ENCODE results near the gene EYA4.

EYA4 gene

DNA sequence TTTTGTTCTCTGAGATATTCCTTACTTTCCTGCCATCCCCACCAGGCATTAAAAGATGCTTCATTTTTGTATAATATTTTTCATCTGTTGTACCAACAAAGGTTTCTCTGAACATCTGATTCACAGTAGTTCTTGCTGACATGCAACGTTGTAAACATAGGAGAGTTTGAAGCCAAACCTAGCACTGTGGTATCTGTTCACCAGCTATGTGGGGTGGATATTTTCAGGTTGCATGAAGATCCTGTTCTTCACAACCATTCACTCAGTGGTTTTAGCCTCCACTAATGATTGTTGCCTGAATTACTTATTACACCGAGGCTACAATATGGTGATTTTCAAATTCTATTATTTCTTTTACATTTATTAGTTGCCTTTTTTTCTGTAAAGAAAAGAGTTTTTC, 56.5 kb downstream of the EYA4 start:
- DNase-seq, result no peak

GRCh38 chr6:133298335-133298734, 57.2 kb downstream of the EYA4 start:
- DNase-seq, result no peak

DNA sequence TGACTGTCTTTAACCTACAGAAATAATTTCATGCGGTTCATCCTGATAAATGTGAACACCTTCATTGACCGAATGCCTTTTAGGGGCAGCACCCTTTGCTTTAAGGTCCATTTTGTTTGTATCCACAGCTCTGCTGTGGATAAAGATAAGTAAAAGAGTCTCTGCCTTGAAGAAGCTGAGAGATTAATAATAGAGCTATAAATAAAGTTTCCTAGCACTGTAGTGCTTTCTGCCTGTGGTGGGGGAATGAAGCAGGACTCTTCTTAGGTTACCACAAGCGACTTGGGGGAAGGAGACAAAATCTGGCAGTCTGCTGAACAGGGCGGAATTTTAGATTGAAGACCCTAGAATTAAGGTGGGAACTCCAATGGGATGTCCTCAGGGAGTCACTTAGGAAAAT, 57.6 kb downstream of the EYA4 start:
- no peak for DNase-seq

GRCh38 chr6:133300896-133301295, 59.7 kb downstream of the EYA4 start:
- DNase-seq, result no peak

DNA sequence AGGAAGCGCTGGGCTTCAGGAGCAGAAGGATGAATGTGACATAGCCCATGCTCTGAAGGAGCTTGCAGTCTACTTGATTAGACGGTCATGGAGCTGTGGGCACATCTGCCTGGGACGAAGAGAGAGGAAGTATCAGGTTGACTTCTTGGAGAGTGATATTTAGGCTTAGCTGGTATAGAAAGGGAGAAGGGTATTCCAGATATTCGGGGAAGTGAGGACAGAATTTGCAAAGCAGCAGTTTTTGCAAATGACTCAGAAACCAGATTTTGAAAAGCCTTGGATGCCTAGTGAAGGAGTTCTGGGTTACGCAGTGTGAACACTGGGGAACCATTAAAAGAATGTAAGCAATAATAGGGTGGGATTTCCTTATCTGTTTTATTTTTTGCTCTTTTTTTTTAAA, 60.7 kb downstream of the EYA4 start:
- no peak for DNase-seq

DNA sequence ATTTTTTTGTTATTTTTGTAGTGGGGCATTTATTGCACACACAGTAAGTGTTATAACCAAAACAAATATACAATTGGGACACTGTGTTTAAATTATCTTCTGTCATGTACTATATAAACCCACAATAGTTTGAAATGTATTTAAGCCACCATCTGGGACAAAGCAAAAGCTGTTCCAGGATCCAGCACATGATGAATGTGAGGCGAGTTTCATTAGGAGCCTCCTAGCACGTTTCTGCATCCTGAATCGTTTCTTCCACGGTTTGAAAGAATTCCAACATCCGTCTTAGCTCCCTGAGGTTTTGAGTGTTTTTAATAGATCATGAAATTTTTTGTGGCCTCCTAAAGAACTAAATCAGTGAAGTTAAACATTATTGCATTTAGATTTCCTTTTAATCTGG, 65.8 kb downstream of the EYA4 start:
- DNase-seq, result no peak

- no peak for DNase-seq
Measured at GRCh38 chr6:133309579-133309978, 68.4 kb downstream of the EYA4 start.

- no peak for DNase-seq
Measured at GRCh38 chr6:133312006-133312405, 70.8 kb downstream of the EYA4 start.

DNA sequence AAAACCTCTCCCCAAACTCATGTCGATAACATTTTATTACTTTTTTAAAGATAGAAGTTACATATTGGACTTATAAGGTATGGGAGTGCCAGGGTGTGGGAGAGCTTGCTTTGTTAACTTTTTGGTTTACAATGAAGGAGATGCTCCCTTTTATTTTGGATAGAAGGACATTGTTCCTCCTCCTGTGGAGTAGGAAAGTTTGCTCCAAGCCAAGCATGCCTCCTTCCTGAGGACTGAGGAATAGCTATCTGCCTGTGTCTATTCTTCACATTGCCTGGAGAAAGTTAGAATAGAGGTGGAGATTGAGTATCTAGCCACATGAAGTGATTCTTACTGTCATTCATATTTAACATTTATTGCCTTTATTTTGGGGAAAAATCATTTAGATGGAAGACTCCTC, 71.9 kb downstream of the EYA4 start:
- no peak for DNase-seq

DNA sequence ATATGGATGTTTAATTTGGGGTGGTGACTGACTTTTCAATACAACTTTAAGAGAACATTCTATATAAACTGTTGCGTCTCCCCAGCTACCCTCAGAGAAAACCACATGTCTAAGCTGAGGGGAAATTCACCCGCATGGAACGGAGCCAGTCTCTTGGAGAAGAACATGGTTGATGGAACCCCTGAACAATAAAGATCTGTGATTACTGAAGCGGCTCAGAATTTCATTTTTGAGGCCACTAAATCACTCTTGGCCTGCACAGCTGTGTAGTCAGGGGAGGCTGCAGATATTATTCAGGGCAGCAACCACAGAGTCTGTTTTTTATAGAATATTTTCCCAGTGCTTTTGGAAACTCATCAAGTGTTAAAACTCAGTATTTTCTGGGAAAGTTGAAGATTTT, 73.8 kb downstream of the EYA4 start:
- no peak for DNase-seq

DNA sequence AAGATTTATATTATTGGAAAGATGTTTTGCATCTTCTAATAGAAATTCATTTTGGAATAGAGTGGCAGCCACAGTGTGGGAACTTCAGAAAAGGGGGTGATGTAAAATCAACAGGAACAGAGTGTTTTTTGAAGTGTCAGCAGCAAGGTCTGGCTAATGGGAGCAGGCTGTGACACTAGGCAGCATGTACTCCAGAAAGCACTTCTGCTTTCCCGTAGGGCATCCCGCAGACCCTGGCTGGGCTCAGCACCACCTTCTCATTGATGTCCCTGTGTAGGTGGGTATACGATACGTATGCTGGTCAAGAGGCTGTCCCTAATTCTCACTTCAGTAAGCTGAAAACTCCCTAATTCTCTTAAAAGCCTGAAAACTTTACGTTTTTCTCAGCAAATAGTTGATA, 74.7 kb downstream of the EYA4 start:
- DNase-seq, result no peak

GRCh38 chr6:133317704-133318103, 76.5 kb downstream of the EYA4 start:
- no peak for DNase-seq

GRCh38 chr6:133326584-133326983, 85.4 kb downstream of the EYA4 start:
- DNase-seq, result no peak

- DNase-seq, result no peak
Measured at GRCh38 chr6:133333852-133334251, 92.7 kb downstream of the EYA4 start.

DNA sequence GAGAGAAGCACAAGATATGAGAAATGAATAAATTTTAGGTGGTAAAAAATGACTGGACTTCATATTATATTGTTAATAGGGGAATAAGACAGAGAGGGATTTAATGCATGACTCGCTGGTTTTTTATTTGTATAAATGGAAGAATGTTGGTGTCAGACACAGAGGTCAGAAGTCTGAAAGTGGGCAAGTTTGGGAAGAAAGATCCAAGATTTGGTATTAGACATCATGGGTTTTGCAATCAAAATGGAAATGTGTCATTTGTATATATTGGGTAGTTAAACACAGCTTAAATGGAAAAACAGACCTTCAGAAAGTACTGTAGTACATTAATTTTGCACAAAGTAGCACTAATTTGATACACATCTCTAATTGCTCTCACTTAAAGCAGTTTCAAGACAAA, 96.2 kb downstream of the EYA4 start:
- no peak for DNase-seq

DNA sequence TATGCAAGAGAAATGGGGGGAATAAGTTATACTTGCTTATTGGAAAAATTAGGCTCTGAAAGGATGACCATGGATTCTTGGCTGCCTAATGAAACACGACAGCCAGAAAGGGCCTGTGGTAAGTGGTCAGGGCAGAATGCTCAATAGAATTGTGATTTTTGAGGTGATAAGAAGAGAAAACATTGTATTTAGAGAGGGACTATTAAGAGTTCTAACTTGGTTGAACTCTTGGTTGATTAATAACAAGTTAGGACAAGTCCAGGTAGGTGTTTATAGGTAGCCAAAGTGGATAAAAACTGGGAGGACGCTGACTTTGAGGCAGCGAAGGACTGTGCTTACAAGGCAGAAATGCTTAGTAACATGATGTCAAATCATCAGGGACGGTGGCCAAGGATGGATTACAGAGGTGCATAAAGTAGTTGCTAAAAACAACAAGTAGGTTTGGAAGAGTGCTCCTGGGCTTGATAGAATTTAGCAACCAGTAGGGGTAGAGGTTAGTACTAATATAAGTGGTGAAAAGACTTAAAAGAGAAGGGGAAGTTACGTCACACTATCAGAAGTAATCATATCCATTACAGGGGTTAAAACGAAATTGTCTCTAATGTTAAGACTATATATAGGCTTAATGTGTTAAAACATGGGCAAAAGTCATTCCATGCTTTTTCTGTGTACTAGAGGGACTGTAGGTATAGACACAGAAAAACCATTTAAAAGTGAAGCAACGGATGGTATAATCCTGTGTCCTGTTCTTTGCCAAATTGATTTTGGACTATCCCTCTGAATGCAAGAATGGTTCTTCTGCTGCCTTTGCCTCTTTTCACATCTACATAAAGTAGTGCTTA, 98.6 kb downstream of the EYA4 start:
- DNase-seq, result no peak

GRCh38 chr6:133340557-133340956, 99.4 kb downstream of the EYA4 start:
- DNase-seq, result no peak

GRCh38 chr6:133341607-133342158, 100.5 kb downstream of the EYA4 start:
- DNase-seq, result no peak

DNA sequence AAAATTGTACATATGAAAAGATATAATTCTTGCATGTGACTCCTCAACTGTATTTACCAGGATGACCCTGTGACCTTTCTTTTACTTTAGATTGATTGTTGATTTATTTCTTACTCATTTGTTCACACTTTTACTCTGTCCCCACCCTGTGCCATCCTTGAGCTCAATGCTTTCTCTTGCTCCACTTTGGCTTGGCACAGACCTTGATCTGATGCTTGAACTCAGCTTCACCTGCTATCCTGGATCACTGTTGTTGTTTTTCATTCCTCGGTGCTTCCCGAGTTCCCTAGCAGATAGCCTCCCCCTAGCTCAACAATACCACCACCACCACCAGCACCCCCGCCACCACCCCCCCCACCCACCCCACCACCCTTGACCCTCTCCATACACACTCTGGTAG, 102.1 kb downstream of the EYA4 start:
- DNase-seq, result no peak

GRCh38 chr6:133348846-133349245, 107.7 kb downstream of the EYA4 start:
- DNase-seq, result no peak

DNA sequence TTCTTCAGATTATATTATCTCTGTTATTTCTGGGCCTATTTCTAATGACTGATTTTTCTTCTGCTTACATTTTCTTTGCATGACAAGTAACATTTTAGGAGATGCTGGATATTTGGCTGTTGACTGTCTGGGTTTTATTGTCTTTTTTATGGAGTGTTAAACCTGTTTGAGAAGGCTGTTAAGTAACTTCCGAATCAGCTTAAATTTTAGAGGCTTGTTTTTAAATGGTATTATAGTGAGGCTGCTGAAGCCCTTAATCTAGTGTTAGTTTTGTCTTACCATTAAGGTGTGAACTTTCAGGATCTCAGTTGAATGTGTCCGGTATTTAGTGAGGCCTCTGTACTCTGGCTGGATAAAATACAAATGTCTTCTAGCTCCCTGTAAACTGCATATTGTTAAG, 109.8 kb downstream of the EYA4 start:
- no peak for DNase-seq

DNA sequence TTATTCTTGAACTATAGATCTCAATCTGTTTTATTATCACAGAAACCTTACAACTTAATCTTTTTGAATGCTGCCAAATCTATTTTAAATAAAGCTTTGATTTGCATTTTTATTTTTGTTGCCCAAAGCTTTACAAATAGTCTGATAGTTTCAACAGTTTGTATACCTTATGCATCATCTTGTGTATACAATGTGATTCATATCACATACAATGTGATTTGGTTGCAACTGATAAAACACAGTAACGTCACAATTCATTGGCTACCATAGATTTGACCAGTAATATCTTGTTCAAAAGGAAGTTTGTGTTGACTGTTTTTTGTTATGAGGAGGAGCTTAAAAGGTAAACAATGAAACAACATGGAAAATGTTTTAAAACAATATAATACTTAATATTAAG, 110.9 kb downstream of the EYA4 start:
- no peak for DNase-seq

DNA sequence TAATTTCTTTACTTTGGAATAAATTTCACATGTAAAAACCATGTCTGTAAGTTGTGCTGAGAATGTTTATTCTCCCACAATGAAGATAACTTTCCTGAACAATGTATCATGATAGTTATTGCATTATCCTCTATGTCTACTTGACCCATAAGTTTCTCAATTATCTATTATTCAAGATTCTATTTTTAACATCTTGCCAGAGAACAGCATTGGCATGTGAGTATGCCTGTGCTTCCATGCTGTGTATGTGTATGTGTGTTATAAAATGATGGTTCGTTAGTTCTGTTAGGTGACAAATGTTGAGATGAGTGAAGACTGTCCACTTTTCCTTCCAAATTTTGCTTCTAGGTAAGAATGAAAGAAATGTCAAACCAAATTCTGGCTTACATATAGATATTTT, 111.9 kb downstream of the EYA4 start:
- no peak for DNase-seq

DNA sequence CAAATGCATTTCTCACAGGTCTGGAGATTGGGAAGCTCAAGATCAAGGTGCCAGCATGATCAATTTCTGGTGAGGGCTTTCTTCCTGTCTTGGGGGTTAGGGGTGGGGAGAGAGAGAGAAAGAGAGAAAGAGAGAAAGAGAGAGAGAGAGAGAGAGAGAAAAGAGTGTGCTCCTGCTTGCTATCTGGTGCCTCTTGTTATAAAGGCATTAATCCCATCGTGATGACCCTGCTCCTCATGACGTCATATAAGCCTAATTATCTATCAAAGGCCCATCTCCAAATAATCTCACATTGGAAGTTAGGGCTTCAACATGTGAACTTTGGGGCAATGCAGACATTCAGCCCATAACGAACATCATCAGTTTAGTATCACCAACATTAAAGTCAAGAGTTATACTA, 114.8 kb downstream of the EYA4 start:
- DNase-seq, result no peak

- no peak for DNase-seq
Measured at GRCh38 chr6:133358574-133359150, 117.5 kb downstream of the EYA4 start.
